CD4-positive, alpha-beta memory T cell (primary cell): ENCODE results near the gene FKBP7. TPM values are rescaled to one million over a fixed set of nuclear protein-coding genes. Genes with fewer than 3 reads are reported as not detected.

Source experiments
- CTCF ChIA-PET: fragments of 350-600 bp; sonication (Branson Sonifier 250); formaldehyde crosslinking; loops from one replicate; lab custom pipeline; 2021; ENCODE audit warnings: inconsistent platforms; ENCODE audit not compliant: partially characterized antibody; lab: Charles Lee
- POLR2A ChIA-PET: fragments of 350-600 bp; sonication (Branson Sonifier 250); formaldehyde crosslinking; loops from one replicate; lab custom pipeline; 2021; ENCODE audit not compliant: partially characterized antibody; lab: Charles Lee
- DNase-seq, 5 donors: peaks; one replicate each; pipeline versions ENCODE4 v3.0.0 to v3.0.0-alpha.2; 2020 to 2022; ENCODE audit warnings: mixed read lengths in 1 of 5
- H3K27ac ChIP-seq: one replicate; pipeline ENCODE4 v1.7.0; 2013; ENCODE audit warnings: low read depth, low read length
- H3K27me3 ChIP-seq: 2 replicates; pipeline ENCODE4 v1.7.0; 2013; ENCODE audit warnings: mild to moderate bottlenecking, low read length, moderate library complexity; ENCODE audit not compliant: insufficient read depth
- H3K36me3 ChIP-seq: 2 replicates; pipeline ENCODE4 v1.7.0; 2013; ENCODE audit warnings: mild to moderate bottlenecking, low read length, moderate library complexity; ENCODE audit not compliant: insufficient read depth
- H3K4me1 ChIP-seq: 2 replicates; pipeline ENCODE4 v1.7.0; 2013; ENCODE audit warnings: mild to moderate bottlenecking, low read length, moderate library complexity; ENCODE audit not compliant: insufficient read depth
- H3K4me3 ChIP-seq, 2 donors: one replicate each; pipeline ENCODE4 v1.7.0; 2013; ENCODE audit warnings: low read length in 2 of 2, mild to moderate bottlenecking in 1 of 2
- H3K9me3 ChIP-seq, 2 donors: one replicate each; pipeline ENCODE4 v1.7.0; 2013; ENCODE audit warnings: low read length in 2 of 2, control low read depth in 1 of 2; ENCODE audit not compliant: control insufficient read depth in 1 of 2
- H3K27ac Mint-ChIP-seq, 7 donors: one replicate each; pipeline ENCODE4 v1.8.0; 2020 to 2021; ENCODE audit warnings: mixed read lengths in 7 of 7, mild to moderate bottlenecking in 6 of 7, inconsistent platforms in 3 of 7, moderate library complexity in 3 of 7
- H3K27me3 Mint-ChIP-seq, 2 donors: one replicate each; pipeline ENCODE4 v1.8.0; 2020 to 2021; ENCODE audit warnings: mixed read lengths in 2 of 2
- H3K36me3 Mint-ChIP-seq, 2 donors: one replicate each; pipeline ENCODE4 v1.8.0; 2020 to 2021; ENCODE audit warnings: mixed read lengths in 2 of 2, inconsistent platforms in 1 of 2, mild to moderate bottlenecking in 1 of 2
- H3K4me1 Mint-ChIP-seq, 4 donors: one replicate each; pipeline ENCODE4 v1.8.0; 2020 to 2021; ENCODE audit warnings: mixed read lengths in 4 of 4, mild to moderate bottlenecking in 1 of 4
- H3K4me3 Mint-ChIP-seq, 8 donors: one replicate each; pipeline ENCODE4 v1.8.0; 2020 to 2021; ENCODE audit warnings: mixed read lengths in 8 of 8, mild to moderate bottlenecking in 7 of 8, moderate library complexity in 6 of 8, inconsistent platforms in 3 of 8
- H3K9me3 Mint-ChIP-seq, 8 donors: one replicate each; pipeline ENCODE4 v1.8.0; 2020 to 2021; ENCODE audit warnings: mixed read lengths in 8 of 8, mild to moderate bottlenecking in 5 of 8, inconsistent platforms in 3 of 8, moderate library complexity in 1 of 8
- intact Hi-C: fragments of 100-400 bp; cut with micrococcal nuclease; formaldehyde crosslinking; loops from one replicate; pipeline ENCODE4 v1.15.1; 2023
- polyA plus RNA-seq, 2 donors: library from polyadenylated mRNA; unstranded; fragments of 300-500 nt; fragmentation: Illumina TruSeq; gene quantifications; one replicate each; pipeline ENCODE4 v1.2.3, GENCODE V29; 2021
- total RNA-seq, 2 experiments: library from RNA; stranded (reverse); gene quantifications; one replicate each; pipeline ENCODE4 v1.2.3, GENCODE V29; 2021

The FKBP7 gene
- total and polyA plus RNA-seq, 4 experiments from 2014 or later = 0.79 to 2.2 (median 1.5) TPM

- Mint-ChIP-seq H3K27me3 (no peaks in the 10 kb centered on the region), H3K4me1 (peaks cover 25 to 61% (median 37%) of the 10 kb centered on the region in 4 donors), H3K27ac (peak overlapping the region; percentile 79 to 94 (median 93)), H3K36me3 (peaks cover 3 to 20% of the 10 kb centered on the region in 2 donors), H3K9me3 (peaks cover 0 to 2% (median 0%) of the 10 kb centered on the region in 8 donors), H3K4me3 (peak overlapping the region; percentile 91 to 96 (median 93))
- POLR2A ChIA-PET = interaction anchor here (1.0 to 2.1 kb wide), 5 partner anchors 14 to 109 kb away, joined by 3 to 6 read pairs (median 4); partner anchors contain the start of genes PJVK and PRKRA
- Histone ChIP-seq H3K9me3 (no peaks in the 10 kb centered on the region), H3K27me3 (no peaks in the 10 kb centered on the region), H3K36me3 (no peaks in the 10 kb centered on the region), H3K4me1 (peaks cover 24% of the 10 kb centered on the region), H3K27ac (peak overlapping the region; percentile 70), H3K4me3 (peak overlapping the region; percentile 63 to 90)
- CTCF ChIA-PET = interaction anchor here (1.1 to 3.2 kb wide), 9 partner anchors 12 to 126 kb away, joined by 3 to 11 read pairs (median 5); partner anchors contain the start of genes PJVK, PLEKHA3 and PRKRA
- peak; percentile 77 to 89 (median 83) for DNase-seq
- intact Hi-C loops = loop anchor here (1.0 to 10.0 kb wide), 5 partner anchors 45 to 968 kb away; partner anchors contain the start of genes FKBP7, PJVK and PRKRA
Observed at GRCh38 chr2:178522950-178523595, 44.7 kb upstream of the FKBP7 start.

- intact Hi-C loops = loop anchor here (2.0 to 10.0 kb wide), 2 partner anchors 125 to 967 kb away; a partner anchor contains a TSS
- peak overlapping the region; percentile 23 to 93 (median 77) for H3K27ac Mint-ChIP-seq
- peaks cover 0 to 17% of the 10 kb centered on the region in 2 donors for H3K36me3 Mint-ChIP-seq
- Histone ChIP-seq H3K27me3 (no peaks in the 10 kb centered on the region), H3K36me3 (no peaks in the 10 kb centered on the region), H3K9me3 (no peaks in the 10 kb centered on the region), H3K4me3 (no peak overlapping the region), H3K4me1 (peaks cover 24% of the 10 kb centered on the region), H3K27ac (no peak overlapping the region)
- peak overlapping the region; percentile 0 to 33 (median 12) for H3K4me3 Mint-ChIP-seq
- CTCF ChIA-PET = interaction anchor here (0.7 to 3.2 kb wide), 6 partner anchors 10 to 124 kb away, joined by 3 to 11 read pairs (median 5); partner anchors contain the start of genes PJVK, PLEKHA3 and PRKRA
- no peaks in the 10 kb centered on the region for H3K27me3 Mint-ChIP-seq
- peaks cover 0 to 2% (median 0%) of the 10 kb centered on the region in 8 donors for H3K9me3 Mint-ChIP-seq
- no peak for DNase-seq
- POLR2A ChIA-PET = interaction anchor here (1.6 to 2.1 kb wide), 2 partner anchors 70 to 107 kb away, joined by 4 to 6 read pairs; partner anchors contain the start of genes PJVK and PRKRA
- peaks cover 23 to 45% (median 33%) of the 10 kb centered on the region in 4 donors for H3K4me1 Mint-ChIP-seq
Observed at GRCh38 chr2:178521304-178522150, 43.1 kb upstream of the FKBP7 start.

GRCh38 chr2:178517496-178517895, 39.1 kb upstream of the FKBP7 start:
- POLR2A ChIA-PET = interaction anchor here (1.7 kb wide), 1 partner anchor 37 kb away, joined by 4 read pairs; the partner anchor contains the start of gene PLEKHA3
- no peaks in the 10 kb centered on the region for H3K27me3 ChIP-seq
- Mint-ChIP-seq H3K4me3 (no peak overlapping the region), H3K27me3 (no peaks in the 10 kb centered on the region), H3K27ac (no peak overlapping the region), H3K9me3 (no peaks in the 10 kb centered on the region), H3K4me1 (peaks cover 15 to 36% (median 23%) of the 10 kb centered on the region in 4 donors), H3K36me3 (peaks cover 16 to 20% of the 10 kb centered on the region in 2 donors)
- peaks cover 18% of the 10 kb centered on the region for H3K4me1 ChIP-seq
- no peaks in the 10 kb centered on the region for H3K9me3 ChIP-seq
- no peak overlapping the region for H3K4me3 ChIP-seq
- CTCF ChIA-PET = no interaction called here
- no peak overlapping the region for H3K27ac ChIP-seq
- intact Hi-C loops = no loop called here
- no peaks in the 10 kb centered on the region for H3K36me3 ChIP-seq
- DNase-seq = no peak

GRCh38 chr2:178514664-178515063, 36.3 kb upstream of the FKBP7 start:
- peak overlapping the region in 3 of 7 donors; percentile 25 to 51 (median 29) for H3K27ac Mint-ChIP-seq

GRCh38 chr2:178513876-178514275, 35.5 kb upstream of the FKBP7 start:
- Histone ChIP-seq H3K27ac (no peak overlapping the region), H3K9me3 (no peaks in the 10 kb centered on the region), H3K4me1 (peaks cover 16% of the 10 kb centered on the region), H3K36me3 (no peaks in the 10 kb centered on the region), H3K27me3 (no peaks in the 10 kb centered on the region), H3K4me3 (no peak overlapping the region)
- no peaks in the 10 kb centered on the region for H3K27me3 Mint-ChIP-seq
- peaks cover 27 to 36% of the 10 kb centered on the region in 2 donors for H3K36me3 Mint-ChIP-seq
- peak overlapping the region in 2 of 7 donors; percentile 79 to 82 for H3K27ac Mint-ChIP-seq
- DNase-seq = no peak
- intact Hi-C loops = no loop called here
- POLR2A ChIA-PET = no interaction called here
- peaks cover 9 to 24% (median 15%) of the 10 kb centered on the region in 4 donors for H3K4me1 Mint-ChIP-seq
- CTCF ChIA-PET = no interaction called here
- H3K4me3 Mint-ChIP-seq = no peak overlapping the region
- no peaks in the 10 kb centered on the region for H3K9me3 Mint-ChIP-seq

More at GRCh38 chr2:178514664-178515063, 36.3 kb upstream of the FKBP7 start:
- intact Hi-C loops = no loop called here
- ChIA-PET CTCF (no interaction called here), POLR2A (no interaction called here)
- Mint-ChIP-seq H3K36me3 (peaks cover 24 to 33% of the 10 kb centered on the region in 2 donors), H3K4me1 (peaks cover 9 to 24% (median 15%) of the 10 kb centered on the region in 4 donors), H3K27me3 (no peaks in the 10 kb centered on the region), H3K4me3 (peak overlapping the region in 2 of 8 donors; percentile 1 to 8), H3K9me3 (no peaks in the 10 kb centered on the region)
- no peak overlapping the region for H3K27ac ChIP-seq
- H3K36me3 ChIP-seq = no peaks in the 10 kb centered on the region
- peaks cover 16% of the 10 kb centered on the region for H3K4me1 ChIP-seq
- peak; percentile 17 to 60 (median 26) for DNase-seq
- no peak overlapping the region for H3K4me3 ChIP-seq
- no peaks in the 10 kb centered on the region for H3K9me3 ChIP-seq
- no peaks in the 10 kb centered on the region for H3K27me3 ChIP-seq

- no peak overlapping the region for H3K4me3 Mint-ChIP-seq
- Histone ChIP-seq H3K27ac (no peak overlapping the region), H3K4me3 (no peak overlapping the region), H3K36me3 (no peaks in the 10 kb centered on the region), H3K9me3 (no peaks in the 10 kb centered on the region), H3K27me3 (no peaks in the 10 kb centered on the region), H3K4me1 (peaks cover 16% of the 10 kb centered on the region)
- H3K27ac Mint-ChIP-seq = peak overlapping the region in 1 of 7 donors; percentile 70
- peaks cover 9 to 24% (median 17%) of the 10 kb centered on the region in 4 donors for H3K4me1 Mint-ChIP-seq
- CTCF ChIA-PET = no interaction called here
- POLR2A ChIA-PET = no interaction called here
- DNase-seq = no peak
- H3K27me3 Mint-ChIP-seq = no peaks in the 10 kb centered on the region
- intact Hi-C loops = no loop called here
- H3K9me3 Mint-ChIP-seq = no peaks in the 10 kb centered on the region
- H3K36me3 Mint-ChIP-seq = peaks cover 31 to 32% of the 10 kb centered on the region in 2 donors
Observed at GRCh38 chr2:178512484-178512883, 34.1 kb upstream of the FKBP7 start.
